NK-92 (cell line): Measurements from ENCODE around the gene TSPOAP1.

ENCODE experiments used
- DNase-seq: peaks from one replicate; lab custom pipeline; 2025; ENCODE audit not compliant: unreplicated experiment; lab: John Stamatoyannopoulos, UW

TSPOAP1 gene

DNA sequence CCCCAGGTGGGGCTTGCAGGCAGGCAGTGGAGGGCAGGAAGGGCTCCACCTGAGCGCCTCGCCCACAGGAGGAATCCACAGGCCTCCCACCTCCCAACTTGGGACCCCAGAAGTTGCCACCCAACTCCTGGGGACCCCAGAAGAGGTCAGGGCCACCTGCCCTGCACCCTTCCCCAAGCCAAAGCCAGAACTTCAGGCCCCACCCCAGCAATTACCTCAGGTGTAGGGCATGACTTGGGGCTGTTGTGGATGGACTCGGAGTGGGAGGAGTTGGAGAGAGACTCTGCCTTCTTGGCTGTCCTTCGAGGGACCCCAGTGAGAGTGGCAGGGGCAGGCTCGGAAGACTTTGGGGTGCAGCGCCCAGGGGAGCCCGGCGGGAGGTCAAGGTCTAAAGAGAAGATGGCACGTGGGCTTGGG, 10.5 kb downstream of the TSPOAP1 start:
- no peak for DNase-seq

GRCh38 chr17:58317421-58318064, 11.1 kb downstream of the TSPOAP1 start:
- DNase-seq, result no peak

- no peak for DNase-seq
Observed at GRCh38 chr17:58316260-58316960, 12.2 kb downstream of the TSPOAP1 start.

- DNase-seq, result no peak
Observed at GRCh38 chr17:58315750-58316149, 12.8 kb downstream of the TSPOAP1 start.

DNA sequence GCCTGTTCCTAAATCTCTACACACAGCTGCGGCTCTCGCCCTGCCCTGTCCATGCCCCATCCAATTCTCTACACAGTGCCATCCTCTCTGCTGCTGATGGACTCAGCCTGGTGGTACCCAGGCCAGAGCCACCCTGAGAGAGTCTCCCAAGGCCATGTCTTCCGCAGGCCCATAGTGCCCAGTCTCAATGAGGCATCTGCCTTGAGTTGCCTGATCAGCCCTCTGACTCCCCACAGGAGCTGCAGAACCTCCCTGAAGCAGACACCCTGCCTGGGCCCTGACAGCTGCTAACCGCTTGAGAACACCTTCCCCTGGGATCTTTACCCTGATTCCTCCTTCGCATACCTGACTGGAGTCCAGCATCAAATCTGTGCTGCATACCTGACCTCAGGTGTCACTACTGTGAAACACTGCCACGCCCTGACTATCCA, 13.3 kb downstream of the TSPOAP1 start:
- no peak for DNase-seq

- DNase-seq, result no peak
Observed at GRCh38 chr17:58314706-58315015, 13.9 kb downstream of the TSPOAP1 start.

DNA sequence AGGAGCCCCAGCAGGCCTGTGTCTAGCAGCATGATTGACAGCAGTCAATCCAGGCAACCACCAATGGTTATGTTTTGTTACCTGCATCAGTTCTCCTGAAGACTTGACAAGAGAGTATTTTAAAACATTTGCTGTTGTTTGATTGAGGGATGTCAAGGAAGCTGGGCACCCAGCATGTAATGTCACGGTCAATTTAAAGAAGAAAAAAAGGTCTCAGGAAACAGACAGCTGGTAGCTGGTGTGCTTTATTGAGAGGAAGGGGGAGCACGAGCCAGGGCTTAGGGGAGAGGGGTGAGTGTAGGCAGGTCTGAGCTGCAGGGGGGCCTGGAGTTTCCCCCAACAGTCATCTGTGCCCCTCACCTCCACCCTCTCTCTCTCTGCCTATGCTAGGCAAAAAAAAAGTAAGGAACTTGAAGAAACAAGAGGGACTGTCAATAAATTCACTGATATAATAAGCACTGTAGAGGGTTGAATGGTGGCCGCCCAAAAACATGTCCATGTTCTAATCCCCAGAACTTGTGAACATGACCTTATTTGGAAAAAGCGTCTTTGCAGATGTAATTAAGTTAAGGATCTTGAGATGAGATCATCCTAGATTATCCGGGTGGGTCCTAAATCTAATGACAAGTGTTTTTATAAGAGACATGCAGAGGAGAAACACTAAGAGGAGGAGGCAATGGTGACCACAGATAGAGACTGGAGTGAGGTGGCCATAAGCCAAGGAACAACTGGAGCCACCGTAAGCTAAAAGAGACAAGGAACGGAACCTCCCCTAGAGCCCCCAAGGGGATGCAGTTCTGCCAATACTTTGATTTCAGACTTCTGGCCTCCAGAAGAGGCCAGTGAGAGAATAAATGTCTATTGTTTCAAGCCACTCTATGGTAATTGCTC, 14.5 kb downstream of the TSPOAP1 start:
- no peak for DNase-seq

DNA sequence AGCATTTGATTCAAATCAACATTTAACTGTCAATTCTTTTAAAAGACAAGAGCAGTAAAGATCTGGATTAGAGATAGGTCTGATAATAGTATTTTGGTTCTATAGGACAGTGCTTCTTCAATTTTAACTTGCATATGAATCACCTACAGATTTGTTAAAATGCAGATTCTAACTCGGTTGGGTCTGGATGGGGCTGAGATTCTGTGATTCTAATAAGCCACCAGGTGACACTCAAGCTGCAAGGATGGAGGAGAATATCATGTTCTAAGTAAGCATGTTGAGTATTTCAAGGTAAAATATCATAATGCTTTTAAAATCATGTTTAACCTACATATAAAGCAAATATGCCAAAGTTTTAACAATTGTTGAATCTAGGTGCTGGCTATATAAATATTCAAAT, 15.8 kb downstream of the TSPOAP1 start:
- no peak for DNase-seq

GRCh38 chr17:58312021-58312630, 16.5 kb downstream of the TSPOAP1 start:
- no peak for DNase-seq

GRCh38 chr17:58311429-58311894, 17.1 kb downstream of the TSPOAP1 start:
- no peak for DNase-seq

- no peak for DNase-seq
Observed at GRCh38 chr17:58310511-58311428, 17.8 kb downstream of the TSPOAP1 start.

- DNase-seq, result no peak
Observed at GRCh38 chr17:58309918-58310259, 18.7 kb downstream of the TSPOAP1 start.

GRCh38 chr17:58308985-58309917, 19.3 kb downstream of the TSPOAP1 start:
- no peak for DNase-seq

DNA sequence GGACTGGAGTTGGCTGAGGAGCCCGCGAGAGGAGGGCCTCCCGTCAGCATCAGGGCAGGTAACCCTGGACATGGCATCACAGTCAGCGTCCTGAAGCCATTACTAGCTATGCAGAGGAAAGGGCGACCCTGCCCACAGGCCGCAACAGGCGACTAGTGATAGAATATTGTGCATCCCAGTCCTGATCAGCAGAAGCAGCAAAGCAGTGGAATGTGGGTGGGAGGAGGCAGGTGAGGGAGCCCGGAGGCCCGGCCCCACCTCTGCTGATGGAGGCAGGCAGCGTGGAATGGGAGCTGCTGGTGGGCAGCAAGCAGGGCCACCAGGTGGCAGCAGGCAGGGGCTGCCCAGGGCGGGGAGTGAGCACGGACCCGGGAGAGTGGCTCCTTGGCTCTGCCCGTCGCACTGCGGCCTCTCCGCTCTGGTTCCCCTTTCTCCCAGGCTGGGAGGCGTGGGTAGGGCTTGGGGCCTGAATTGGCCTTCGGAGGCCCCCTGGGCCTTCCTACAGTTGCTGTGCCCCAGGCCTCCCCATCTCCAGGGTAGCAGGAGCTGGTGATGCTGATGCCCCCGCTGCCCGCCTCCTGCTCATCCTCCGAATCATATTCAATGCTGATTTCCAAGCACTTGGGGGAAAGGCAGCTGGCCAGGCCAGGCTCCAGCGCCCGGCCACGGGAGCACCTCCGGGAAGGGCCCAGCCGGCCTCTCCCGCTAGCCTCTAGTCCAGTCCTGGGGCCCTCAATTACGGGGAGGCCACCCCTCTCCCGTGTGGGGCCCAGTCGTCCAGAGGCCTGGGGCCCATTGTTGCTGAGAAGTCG, 20.2 kb downstream of the TSPOAP1 start:
- DNase-seq, result no peak

- no peak for DNase-seq
Observed at GRCh38 chr17:58307468-58308172, 21.0 kb downstream of the TSPOAP1 start.

DNA sequence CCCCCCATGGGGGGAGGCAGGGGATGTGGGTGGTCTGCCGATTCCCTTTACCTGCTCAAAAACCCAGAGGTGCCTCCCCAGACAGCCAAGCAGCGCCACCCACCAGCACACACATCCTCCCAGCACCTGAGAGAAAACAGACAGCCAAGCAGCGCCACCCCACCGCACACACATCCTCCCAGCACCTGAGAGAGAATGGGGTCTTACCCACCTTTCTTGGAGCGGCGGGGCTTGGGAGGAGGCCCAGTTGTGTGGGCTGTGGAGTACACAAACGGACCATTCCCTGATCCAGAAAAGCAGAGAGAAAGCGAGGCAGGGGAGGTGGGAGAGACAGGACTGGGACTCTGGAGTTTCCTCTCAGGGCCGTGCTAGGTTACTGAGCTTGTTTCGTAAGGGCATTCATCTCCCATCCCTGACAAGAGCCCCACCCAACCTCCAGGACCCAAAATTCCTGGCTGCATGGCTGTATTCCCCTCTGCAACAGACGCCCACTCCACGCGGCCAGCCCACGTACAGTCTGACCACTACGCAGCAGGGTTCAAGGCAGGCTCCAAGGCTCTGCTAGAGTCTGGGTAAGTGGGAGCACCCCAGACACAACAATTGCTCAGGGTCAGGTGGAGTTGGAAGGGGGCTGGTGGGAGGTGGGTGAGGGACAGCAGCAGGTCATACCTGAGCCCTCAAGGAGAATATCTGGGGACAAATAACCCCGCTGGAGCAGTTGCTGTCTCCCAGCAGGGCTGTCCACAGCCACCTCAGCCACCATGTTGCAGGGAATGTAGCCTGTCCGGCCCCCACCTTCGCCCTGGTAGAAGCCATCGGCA, 22.3 kb downstream of the TSPOAP1 start:
- DNase-seq, result no peak

DNA sequence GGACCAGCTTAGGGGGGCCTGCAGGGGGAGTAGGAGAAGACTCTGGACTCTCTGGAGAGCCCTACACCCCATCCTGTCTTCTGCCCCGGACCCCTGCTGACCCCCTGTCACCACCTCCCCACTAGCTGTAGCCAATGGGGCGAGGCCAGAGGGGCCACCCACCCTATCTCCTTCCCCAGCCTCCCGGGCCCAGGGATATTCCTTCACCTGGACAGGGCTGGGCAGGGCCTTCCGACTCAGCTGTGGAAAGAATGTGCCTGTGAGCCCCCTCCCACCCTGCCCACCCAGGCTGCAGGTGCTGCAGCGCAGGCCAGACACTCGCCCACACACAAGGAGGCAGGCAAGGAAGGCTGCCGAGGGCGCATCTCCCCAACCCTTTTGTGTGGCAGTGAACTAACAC, 23.0 kb downstream of the TSPOAP1 start:
- no peak for DNase-seq
